Tibial nerve (tissue), 4 donors: Measurements from ENCODE around the gene PARD6A. TPM values are rescaled to one million over a fixed set of nuclear protein-coding genes. Genes with fewer than 3 reads are reported as not detected.

Experiments used
- DNase-seq, 2 donors: peaks; one replicate each; pipeline ENCODE4 v3.0.0-alpha.2; 2019; ENCODE audit warnings: low spot score in 2 of 2
- H3K27ac ChIP-seq, 4 donors: fragments of 200-600 bp; sonication (generic) in 3 of 4; one replicate each; pipeline ENCODE4 v1.5.1; 2017 to 2019; ENCODE audit warnings: mild to moderate bottlenecking in 1 of 4
- H3K27me3 ChIP-seq, 2 donors: fragments of 200-600 bp; sonication (generic) in 1 of 2; one replicate each; pipeline versions ENCODE4 v1.5.1 to v1.6.0; 2017 to 2019
- H3K36me3 ChIP-seq, 3 donors: fragments of 200-600 bp; sonication (generic); one replicate each; pipeline ENCODE4 v1.5.1; 2018 to 2019
- H3K4me1 ChIP-seq, 4 donors: fragments of 200-600 bp; sonication (generic) in 3 of 4; one replicate each; pipeline ENCODE4 v1.5.1; 2017 to 2019
- H3K4me3 ChIP-seq, 4 donors: fragments of 200-600 bp; sonication (generic) in 3 of 4; one replicate each; pipeline ENCODE4 v1.5.1; 2017 to 2019; ENCODE audit warnings: mild to moderate bottlenecking in 1 of 4, moderate library complexity in 1 of 4
- H3K9me3 ChIP-seq, 4 donors: fragments of 200-600 bp; sonication (generic) in 3 of 4; one replicate each; pipeline ENCODE4 v1.5.1; 2017 to 2019
- EP300 ChIP-seq, 2 donors: sonication (generic); formaldehyde crosslinking; IDR thresholded peaks; one replicate each; pipeline ENCODE4 v1.6.1; 2017; ENCODE audit warnings: antibody characterized with exemption in 2 of 2, mild to moderate bottlenecking in 1 of 2
- POLR2A ChIP-seq, 2 donors: fragments of 450-650 bp; IDR thresholded peaks; one replicate each; pipeline ENCODE4 v1.6.1; 2017; ENCODE audit warnings: antibody characterized with exemption in 2 of 2, mild to moderate bottlenecking in 2 of 2, moderate library complexity in 2 of 2
- WGBS, 2 donors: methylation state at CpG; one replicate each; pipeline ENCODE4 v1.1.5; 2018; 5-methylcytosine and 5-hydroxymethylcytosine counted together
- total RNA-seq, 4 donors: library from RNA; depleted of rRNA; stranded (reverse); fragments of >200 nt; gene quantifications; one replicate each; pipeline ENCODE4 v1.1.0, GENCODE V29; 2016
- TF ChIP-seq, protein P1 (sequence below), 5 experiments: fragments of 200-600 bp in 3 of 5; fragments of 450-650 bp in 2 of 5; sonication (generic) in 3 of 5; IDR thresholded peaks; one replicate each; pipeline ENCODE4 v1.5.1; 2016 to 2019; ENCODE audit warnings: antibody characterized with exemption in 5 of 5, mild to moderate bottlenecking in 3 of 5, moderate library complexity in 2 of 5

The PARD6A gene
- total RNA-seq, 4 donors from 2014 or later, result 3.7 to 16.2 (median 9.9) TPM

DNA sequence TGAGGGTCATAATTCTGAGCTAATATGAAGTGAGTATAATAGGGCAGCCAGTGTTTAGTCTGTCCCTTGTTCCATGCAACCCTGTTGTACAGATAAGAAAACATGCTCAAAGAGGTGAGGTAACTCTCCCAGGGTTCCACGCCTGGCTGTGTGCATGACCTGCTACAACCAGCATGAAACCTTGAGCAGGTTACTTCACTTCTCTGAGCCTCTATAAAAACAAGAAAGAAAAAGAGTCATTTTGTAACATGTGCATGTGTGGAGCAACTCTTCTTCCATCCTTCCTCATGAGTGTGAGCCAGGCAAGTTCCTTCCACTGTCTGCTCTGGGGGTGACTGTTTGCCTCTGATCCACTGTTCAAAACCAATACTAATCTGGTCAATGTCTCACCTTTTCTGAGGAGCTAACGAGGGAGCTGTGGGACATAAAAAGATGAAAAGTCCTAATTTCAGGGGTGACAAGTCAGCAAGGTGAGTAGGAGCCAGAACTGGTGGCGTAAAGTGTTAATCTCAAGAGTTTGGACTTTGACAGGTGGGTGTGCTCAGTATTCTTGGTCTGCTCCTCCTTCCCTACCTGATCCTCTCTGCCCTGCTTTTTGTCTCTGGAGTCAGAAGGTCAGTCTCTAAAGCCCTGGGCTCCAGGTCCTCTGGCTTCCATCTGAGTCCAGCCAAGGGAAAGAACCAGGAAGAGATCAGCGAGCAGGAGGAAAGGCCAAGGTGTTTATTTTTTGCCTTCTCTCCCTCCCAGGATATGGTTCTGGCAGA, 36.8 kb downstream of the PARD6A start:
- H3K36me3 ChIP-seq, result peaks cover 0 to 18% (median 0%) of the 10 kb centered on the region in 3 donors
- H3K27ac ChIP-seq, result no peak overlapping the region
- H3K9me3 ChIP-seq, result peaks cover 0 to 5% (median 0%) of the 10 kb centered on the region in 4 donors
- no peaks in the 10 kb centered on the region for H3K27me3 ChIP-seq
- 71 to 88% methylated on average over 4 of the region's 4 CpGs for WGBS, 2 donors
- no peak overlapping the region for H3K4me3 ChIP-seq
- DNase-seq, result no peak
- no peaks in the 10 kb centered on the region for H3K4me1 ChIP-seq
- TF ChIP-seq, protein P1, sequence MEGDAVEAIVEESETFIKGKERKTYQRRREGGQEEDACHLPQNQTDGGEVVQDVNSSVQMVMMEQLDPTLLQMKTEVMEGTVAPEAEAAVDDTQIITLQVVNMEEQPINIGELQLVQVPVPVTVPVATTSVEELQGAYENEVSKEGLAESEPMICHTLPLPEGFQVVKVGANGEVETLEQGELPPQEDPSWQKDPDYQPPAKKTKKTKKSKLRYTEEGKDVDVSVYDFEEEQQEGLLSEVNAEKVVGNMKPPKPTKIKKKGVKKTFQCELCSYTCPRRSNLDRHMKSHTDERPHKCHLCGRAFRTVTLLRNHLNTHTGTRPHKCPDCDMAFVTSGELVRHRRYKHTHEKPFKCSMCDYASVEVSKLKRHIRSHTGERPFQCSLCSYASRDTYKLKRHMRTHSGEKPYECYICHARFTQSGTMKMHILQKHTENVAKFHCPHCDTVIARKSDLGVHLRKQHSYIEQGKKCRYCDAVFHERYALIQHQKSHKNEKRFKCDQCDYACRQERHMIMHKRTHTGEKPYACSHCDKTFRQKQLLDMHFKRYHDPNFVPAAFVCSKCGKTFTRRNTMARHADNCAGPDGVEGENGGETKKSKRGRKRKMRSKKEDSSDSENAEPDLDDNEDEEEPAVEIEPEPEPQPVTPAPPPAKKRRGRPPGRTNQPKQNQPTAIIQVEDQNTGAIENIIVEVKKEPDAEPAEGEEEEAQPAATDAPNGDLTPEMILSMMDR (IDR thresholded peaks at IDR 0.05), result no peak
- TF ChIP-seq EP300 (IDR thresholded peaks at IDR 0.05) (no peak), POLR2A (IDR thresholded peaks at IDR 0.05) (no peak)

DNA sequence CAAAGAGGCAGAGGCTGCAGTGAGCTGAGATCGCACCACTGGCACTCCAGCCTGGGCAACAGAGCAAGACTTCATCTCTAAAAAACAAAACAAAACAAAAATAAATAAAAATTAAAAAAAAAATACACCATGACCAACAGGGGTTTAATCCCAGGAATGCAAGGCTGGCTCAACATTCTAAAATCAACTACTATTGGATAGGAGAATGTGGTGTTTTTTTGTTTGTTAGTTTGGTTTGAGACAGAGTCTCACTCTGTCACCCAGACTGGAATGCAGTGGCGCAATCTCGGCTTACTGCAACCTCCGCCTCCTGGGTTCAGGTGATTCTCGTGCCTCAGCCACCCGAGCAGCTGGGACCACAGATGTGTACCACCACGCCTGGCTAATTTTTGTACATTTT, 38.5 kb downstream of the PARD6A start:
- DNase-seq, result no peak
- no peaks in the 10 kb centered on the region for H3K4me1 ChIP-seq
- no peaks in the 10 kb centered on the region for H3K27me3 ChIP-seq
- TF ChIP-seq POLR2A (IDR thresholded peaks at IDR 0.05) (no peak), EP300 (IDR thresholded peaks at IDR 0.05) (no peak)
- TF ChIP-seq, protein P1 (IDR thresholded peaks at IDR 0.05), result no peak
- H3K9me3 ChIP-seq, result peaks cover 0 to 5% (median 0%) of the 10 kb centered on the region in 4 donors
- H3K4me3 ChIP-seq, result no peak overlapping the region
- no peak overlapping the region for H3K27ac ChIP-seq
- 97 to 98% methylated on average over 7 of the region's 7 CpGs for WGBS, 2 donors
- H3K36me3 ChIP-seq, result peaks cover 0 to 18% (median 0%) of the 10 kb centered on the region in 3 donors

DNA sequence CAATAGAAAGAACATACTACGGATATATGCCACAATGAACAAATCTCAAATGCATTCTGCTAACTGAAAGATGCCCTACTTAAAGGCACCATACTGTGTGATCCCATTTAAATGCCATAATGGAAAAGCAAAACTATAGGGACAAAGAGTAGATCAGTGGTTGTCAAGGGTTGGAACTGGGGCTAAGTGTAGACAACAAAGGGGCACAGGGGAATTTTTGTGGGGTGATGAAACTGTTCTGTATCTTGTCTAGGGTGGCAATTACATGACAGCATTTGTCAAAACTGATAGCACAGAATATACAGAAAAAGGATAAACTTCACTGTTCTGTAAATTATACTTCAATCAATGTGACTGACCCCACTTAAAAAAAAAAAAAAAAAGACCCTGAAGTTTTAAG, 40.7 kb downstream of the PARD6A start:
- Histone ChIP-seq H3K4me1 (no peaks in the 10 kb centered on the region), H3K27ac (no peak overlapping the region), H3K4me3 (no peak overlapping the region), H3K9me3 (peaks cover 0 to 5% (median 0%) of the 10 kb centered on the region in 4 donors), H3K27me3 (no peaks in the 10 kb centered on the region), H3K36me3 (peaks cover 0 to 18% (median 0%) of the 10 kb centered on the region in 3 donors)
- 83 to 86% methylated on average over 1 of the region's 1 CpG for WGBS, 2 donors
- TF ChIP-seq, protein P1 (IDR thresholded peaks at IDR 0.05), result no peak
- TF ChIP-seq EP300 (IDR thresholded peaks at IDR 0.05) (no peak), POLR2A (IDR thresholded peaks at IDR 0.05) (no peak)
- DNase-seq, result no peak

DNA sequence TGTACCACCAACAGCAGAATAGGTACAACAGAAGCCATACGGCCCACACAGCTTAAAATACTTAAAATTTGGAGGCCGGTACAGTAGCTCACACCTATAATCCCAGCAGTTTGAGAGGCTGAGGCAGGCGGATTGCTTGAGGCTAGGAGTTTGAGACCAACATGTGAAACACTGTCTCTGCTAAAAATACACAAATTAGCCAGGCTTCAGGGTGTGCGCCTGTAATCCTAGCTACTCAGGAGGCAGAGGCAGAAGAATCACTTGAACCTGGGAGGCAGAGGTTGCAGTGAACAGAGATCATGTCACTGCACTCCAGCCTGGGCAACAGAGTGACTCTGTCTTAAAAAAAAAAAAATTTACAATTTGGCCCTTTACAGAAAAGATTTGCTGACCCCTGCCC, 41.4 kb downstream of the PARD6A start:
- no peak overlapping the region for H3K27ac ChIP-seq
- no peaks in the 10 kb centered on the region for H3K27me3 ChIP-seq
- H3K4me3 ChIP-seq, result no peak overlapping the region
- H3K36me3 ChIP-seq, result peaks cover 0 to 18% (median 0%) of the 10 kb centered on the region in 3 donors
- no peak for DNase-seq
- WGBS, 2 donors, result 88 to 96% methylated on average over 4 of the region's 4 CpGs
- H3K4me1 ChIP-seq, result no peaks in the 10 kb centered on the region
- peaks cover 0 to 5% (median 0%) of the 10 kb centered on the region in 4 donors for H3K9me3 ChIP-seq
- TF ChIP-seq POLR2A (IDR thresholded peaks at IDR 0.05), result no peak
- TF ChIP-seq, protein P1 (IDR thresholded peaks at IDR 0.05), result no peak
- TF ChIP-seq EP300 (IDR thresholded peaks at IDR 0.05), result no peak

DNA sequence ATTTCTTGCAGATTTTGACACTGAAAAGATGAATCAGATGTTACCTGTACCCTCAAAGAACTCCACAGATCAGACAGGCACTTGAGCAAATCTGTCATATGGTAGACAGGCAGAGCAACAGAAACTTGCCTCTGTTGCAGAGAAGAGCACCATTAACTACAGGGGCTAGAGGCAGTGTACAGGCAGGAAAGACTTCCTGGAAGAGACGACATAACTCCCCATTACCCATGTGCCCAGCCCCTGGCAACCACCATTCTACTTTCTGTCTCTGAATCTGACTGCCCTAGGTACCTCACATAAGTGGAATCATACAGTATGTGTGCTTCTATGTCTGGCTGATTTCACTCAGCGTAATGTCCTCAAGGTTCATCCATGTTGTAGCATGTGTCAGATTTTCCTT, 42.9 kb downstream of the PARD6A start:
- Histone ChIP-seq H3K36me3 (peaks cover 0 to 5% (median 0%) of the 10 kb centered on the region in 3 donors), H3K4me1 (no peaks in the 10 kb centered on the region), H3K27ac (no peak overlapping the region), H3K9me3 (peaks cover 0 to 5% (median 0%) of the 10 kb centered on the region in 4 donors), H3K27me3 (no peaks in the 10 kb centered on the region), H3K4me3 (no peak overlapping the region)
- 67 to 75% methylated on average over 2 of the region's 2 CpGs for WGBS, 2 donors
- no peak for DNase-seq
- TF ChIP-seq EP300 (IDR thresholded peaks at IDR 0.05) (no peak), POLR2A (IDR thresholded peaks at IDR 0.05) (no peak)
- TF ChIP-seq, protein P1 (IDR thresholded peaks at IDR 0.05), result no peak
